Osteocyte (in vitro differentiated cells): ENCODE measurements around the gene ZMYND8. TPM values are rescaled to one million over a fixed set of nuclear protein-coding genes. Genes with fewer than 3 reads are reported as not detected.
"Not testable (repeated sequence)": the region's sequence is repeated elsewhere in the genome, so short reads cannot be mapped to it uniquely, and the experiment has no call there.

ENCODE experiments used
- DNase-seq: peaks from one replicate; pipeline ENCODE4 v3.0.0; 2021; ENCODE audit warnings: mixed read lengths; ENCODE audit not compliant: unreplicated experiment; ENCODE audit errors: extremely low spot score
- H3K27ac Mint-ChIP-seq: one replicate; pipeline ENCODE4 v1.8.0; 2021; ENCODE audit warnings: mild to moderate bottlenecking, mixed read lengths; ENCODE audit not compliant: unreplicated experiment
- H3K27me3 Mint-ChIP-seq: one replicate; pipeline ENCODE4 v1.8.0; 2021; ENCODE audit warnings: mixed read lengths; ENCODE audit not compliant: unreplicated experiment
- H3K36me3 Mint-ChIP-seq: one replicate; pipeline ENCODE4 v1.8.0; 2021; ENCODE audit warnings: mixed read lengths; ENCODE audit not compliant: unreplicated experiment
- H3K4me1 Mint-ChIP-seq: one replicate; pipeline ENCODE4 v1.8.0; 2021; ENCODE audit warnings: mixed read lengths; ENCODE audit not compliant: unreplicated experiment
- H3K4me3 Mint-ChIP-seq: one replicate; pipeline ENCODE4 v1.8.0; 2021; ENCODE audit warnings: mild to moderate bottlenecking, moderate library complexity, mixed read lengths; ENCODE audit not compliant: unreplicated experiment
- H3K9me3 Mint-ChIP-seq: one replicate; pipeline ENCODE4 v1.8.0; 2021; ENCODE audit warnings: mixed read lengths; ENCODE audit not compliant: unreplicated experiment
- total RNA-seq: library from RNA; stranded (reverse); gene quantifications from 2 replicates; pipeline ENCODE4 v1.2.1, GENCODE V29; 2021
- TF ChIP-seq, protein P1 (sequence below): fragments of 200-600 bp; sonication (generic); IDR thresholded peaks from 2 replicates; pipeline ENCODE4 v1.5.0; 2021; ENCODE audit warnings: antibody characterized with exemption, mild to moderate bottlenecking, moderate library complexity

The ZMYND8 gene
- total RNA-seq, 1 donor from 2014 or later, result 96.5 TPM

DNA sequence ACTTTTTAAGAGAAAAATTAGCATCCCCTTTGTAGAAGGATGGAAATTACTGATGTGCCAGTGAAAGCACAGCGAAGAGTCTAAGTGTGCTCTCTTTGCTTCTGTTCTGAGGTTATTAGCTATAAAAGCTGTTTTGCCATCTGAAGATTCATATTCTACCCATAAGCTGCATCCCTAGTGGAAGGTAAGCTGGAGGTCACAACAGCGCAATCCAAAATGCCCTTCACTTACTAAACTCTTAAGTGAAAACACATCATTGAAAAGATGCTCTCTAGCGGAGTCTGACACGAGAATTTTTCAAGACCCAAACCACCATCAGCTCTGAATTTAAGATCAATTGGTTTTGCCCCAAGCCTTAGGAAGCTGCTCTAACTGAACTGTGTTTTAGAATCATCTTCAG lies 113.5 kb downstream of the ZMYND8 start:
- no peak for DNase-seq
- H3K27ac Mint-ChIP-seq, result peak overlapping the region; percentile 50
- H3K9me3 Mint-ChIP-seq, result no peaks in the 10 kb centered on the region
- no peaks in the 10 kb centered on the region for H3K27me3 Mint-ChIP-seq
- H3K36me3 Mint-ChIP-seq, result peaks cover 52% of the 10 kb centered on the region
- peaks cover 12% of the 10 kb centered on the region for H3K4me1 Mint-ChIP-seq
- no peak overlapping the region for H3K4me3 Mint-ChIP-seq
- TF ChIP-seq, protein P1, sequence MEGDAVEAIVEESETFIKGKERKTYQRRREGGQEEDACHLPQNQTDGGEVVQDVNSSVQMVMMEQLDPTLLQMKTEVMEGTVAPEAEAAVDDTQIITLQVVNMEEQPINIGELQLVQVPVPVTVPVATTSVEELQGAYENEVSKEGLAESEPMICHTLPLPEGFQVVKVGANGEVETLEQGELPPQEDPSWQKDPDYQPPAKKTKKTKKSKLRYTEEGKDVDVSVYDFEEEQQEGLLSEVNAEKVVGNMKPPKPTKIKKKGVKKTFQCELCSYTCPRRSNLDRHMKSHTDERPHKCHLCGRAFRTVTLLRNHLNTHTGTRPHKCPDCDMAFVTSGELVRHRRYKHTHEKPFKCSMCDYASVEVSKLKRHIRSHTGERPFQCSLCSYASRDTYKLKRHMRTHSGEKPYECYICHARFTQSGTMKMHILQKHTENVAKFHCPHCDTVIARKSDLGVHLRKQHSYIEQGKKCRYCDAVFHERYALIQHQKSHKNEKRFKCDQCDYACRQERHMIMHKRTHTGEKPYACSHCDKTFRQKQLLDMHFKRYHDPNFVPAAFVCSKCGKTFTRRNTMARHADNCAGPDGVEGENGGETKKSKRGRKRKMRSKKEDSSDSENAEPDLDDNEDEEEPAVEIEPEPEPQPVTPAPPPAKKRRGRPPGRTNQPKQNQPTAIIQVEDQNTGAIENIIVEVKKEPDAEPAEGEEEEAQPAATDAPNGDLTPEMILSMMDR, result no peak

DNA sequence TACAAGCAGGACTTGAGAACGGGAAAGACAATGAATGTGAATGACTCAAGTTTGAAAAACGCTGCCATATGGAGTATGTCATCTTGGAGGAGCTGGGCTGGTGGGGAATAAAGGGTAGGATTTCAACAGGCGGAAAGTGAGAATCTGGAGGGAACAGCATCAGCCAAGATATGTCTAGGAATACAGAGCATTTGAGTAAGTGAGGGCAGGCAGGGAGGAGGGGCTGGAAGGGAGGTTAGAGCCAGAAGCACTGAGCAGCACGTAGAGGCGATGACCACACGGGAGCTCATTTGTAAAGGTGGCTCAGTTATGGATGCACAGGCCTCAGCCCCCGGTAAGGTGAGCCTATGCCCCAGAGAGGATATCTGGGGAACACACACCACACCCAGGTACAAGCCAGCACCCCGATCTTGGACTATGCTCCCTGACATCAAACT lies 115.1 kb downstream of the ZMYND8 start:
- Mint-ChIP-seq H3K4me1 (peaks cover 8% of the 10 kb centered on the region), H3K27ac (peak overlapping the region; percentile 62), H3K36me3 (peaks cover 54% of the 10 kb centered on the region), H3K9me3 (no peaks in the 10 kb centered on the region), H3K4me3 (no peak overlapping the region), H3K27me3 (no peaks in the 10 kb centered on the region)
- DNase-seq, result no peak
- TF ChIP-seq, protein P1, result no peak

DNA sequence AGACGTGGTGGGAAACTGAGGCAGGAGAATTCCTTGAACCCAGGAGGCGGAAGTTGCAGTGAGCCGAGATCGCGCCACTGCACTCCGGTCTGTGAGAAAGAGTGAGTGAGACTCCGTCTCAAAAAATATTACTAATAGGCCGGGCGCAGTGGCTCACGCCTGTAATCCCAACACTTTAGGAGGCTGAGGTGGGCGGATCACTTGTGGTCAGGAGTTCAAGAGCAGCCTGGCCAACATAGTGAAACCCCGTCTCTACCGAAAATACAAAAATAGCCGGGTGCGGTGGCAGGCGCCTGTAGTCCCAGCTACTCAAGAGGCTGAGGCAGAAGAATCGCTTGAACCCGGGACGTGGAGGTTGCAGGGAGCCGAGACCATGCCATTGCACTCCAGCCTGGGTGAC lies 116.4 kb downstream of the ZMYND8 start:
- not testable (repeated sequence) for H3K27ac Mint-ChIP-seq, H3K4me1 Mint-ChIP-seq, H3K27me3 Mint-ChIP-seq, H3K9me3 Mint-ChIP-seq, H3K4me3 Mint-ChIP-seq, DNase-seq
- peaks cover 53% of the 10 kb centered on the region for H3K36me3 Mint-ChIP-seq

DNA sequence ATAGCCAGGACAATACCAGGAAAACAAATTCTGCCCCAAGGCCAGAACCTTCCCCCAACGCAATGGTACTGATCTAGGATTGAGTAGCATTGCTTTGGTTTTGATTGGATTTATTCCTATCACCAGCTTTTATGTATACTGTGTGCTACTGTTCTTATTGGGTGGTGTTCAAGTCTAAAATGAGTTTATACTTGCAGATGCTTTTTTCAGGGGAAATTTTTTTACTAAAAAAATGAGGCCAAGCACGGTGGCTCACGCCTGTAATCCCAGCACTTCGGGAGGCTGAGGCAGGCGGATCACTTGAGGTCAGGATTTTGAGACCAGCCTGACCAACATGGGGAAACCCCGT lies 116.8 kb downstream of the ZMYND8 start:
- H3K27me3 Mint-ChIP-seq, result no peaks in the 10 kb centered on the region
- no peak overlapping the region for H3K4me3 Mint-ChIP-seq
- peaks cover 53% of the 10 kb centered on the region for H3K36me3 Mint-ChIP-seq
- no peak for DNase-seq
- H3K9me3 Mint-ChIP-seq, result no peaks in the 10 kb centered on the region
- TF ChIP-seq, protein P1, result no peak
- H3K4me1 Mint-ChIP-seq, result peaks cover 8% of the 10 kb centered on the region
- H3K27ac Mint-ChIP-seq, result no peak overlapping the region

DNA sequence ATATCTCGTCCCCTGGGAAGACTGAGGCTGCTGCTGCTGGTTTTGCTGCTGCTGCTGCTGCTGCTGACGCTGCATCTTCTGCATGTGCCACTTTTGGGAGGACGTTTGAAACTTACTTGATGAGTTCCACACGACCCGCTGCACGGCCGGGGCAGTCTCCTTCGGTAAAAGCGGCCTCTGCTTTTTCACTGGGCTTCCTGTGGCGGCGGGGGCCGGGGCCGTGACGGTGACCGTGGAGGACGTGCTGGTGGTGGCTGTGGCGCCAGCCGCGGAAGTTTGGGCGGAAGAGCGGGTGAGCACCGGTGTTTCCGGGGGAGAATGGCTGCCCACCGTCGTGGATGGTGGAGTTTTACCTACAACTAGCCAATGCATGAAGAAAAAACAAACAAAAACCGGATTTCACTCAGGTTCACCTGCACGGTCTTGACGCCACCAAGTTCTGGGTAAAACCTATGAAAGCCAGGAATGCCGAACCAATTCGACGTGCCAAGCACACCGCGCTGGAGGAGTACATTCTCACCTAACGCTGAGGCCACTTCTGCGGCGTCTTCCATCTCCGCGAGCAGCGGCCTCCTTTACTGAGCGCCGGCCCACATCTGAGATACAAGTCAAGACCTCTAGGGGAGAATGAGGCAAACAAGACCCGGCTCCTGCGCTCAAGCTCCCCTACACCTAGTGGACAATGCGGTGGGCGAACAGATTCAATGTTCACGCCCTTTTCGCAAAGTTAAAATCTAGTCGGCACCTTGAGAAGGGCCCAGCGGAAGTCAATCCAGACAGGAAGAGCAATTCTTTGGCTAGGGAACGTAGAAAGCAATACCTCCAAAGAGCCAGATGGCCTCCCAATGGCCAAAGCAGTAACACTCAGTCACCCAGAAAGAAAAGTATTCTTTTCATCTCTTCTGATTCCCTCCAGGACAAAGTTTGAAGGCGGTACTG lies 117.5 kb downstream of the ZMYND8 start:
- no peak for DNase-seq
- H3K4me1 Mint-ChIP-seq, result peaks cover 8% of the 10 kb centered on the region
- no peaks in the 10 kb centered on the region for H3K27me3 Mint-ChIP-seq
- no peak overlapping the region for H3K4me3 Mint-ChIP-seq
- peaks cover 55% of the 10 kb centered on the region for H3K36me3 Mint-ChIP-seq
- no peaks in the 10 kb centered on the region for H3K9me3 Mint-ChIP-seq
- TF ChIP-seq, protein P1, result no peak
- H3K27ac Mint-ChIP-seq, result no peak overlapping the region
